GM06990 (cell line): Measurements from ENCODE around the gene ADGRA1.

Experiments
- DNase-seq: peaks from one replicate; pipeline ENCODE4 v3.0.0-alpha.2; 2011; ENCODE audit not compliant: insufficient read length; ENCODE audit errors: extremely low read depth
- H3K27me3 ChIP-seq: replicated peaks from 2 replicates; pipeline ENCODE4 v1.6.0; 2011; ENCODE audit warnings: low read length; ENCODE audit not compliant: control insufficient read depth, insufficient read depth
- H3K36me3 ChIP-seq: 2 replicates; pipeline ENCODE4 v1.5.1; 2011; ENCODE audit warnings: low read length; ENCODE audit not compliant: control insufficient read depth, insufficient read depth
- H3K4me3 ChIP-seq: replicated peaks from 2 replicates; pipeline ENCODE4 v1.5.1; 2011; ENCODE audit warnings: low read depth, mild to moderate bottlenecking, control low read depth, low read length
- CTCF ChIP-seq: IDR thresholded peaks from 2 replicates; pipeline ENCODE4 v1.5.1; 2011; ENCODE audit warnings: low read length, control low read depth, mild to moderate bottlenecking, inconsistent platforms; ENCODE audit not compliant: insufficient read depth, poor library complexity, severe bottlenecking

Gene ADGRA1

GRCh38 chr10:133058331-133059092 lies 29.2 kb upstream of the ADGRA1 start:
- H3K27me3 ChIP-seq = no peaks in the 10 kb centered on the region
- DNase-seq = no peak
- no peak for TF ChIP-seq CTCF
- no peaks in the 10 kb centered on the region for H3K36me3 ChIP-seq
- H3K4me3 ChIP-seq = no peak overlapping the region

GRCh38 chr10:133059093-133059470 lies 28.6 kb upstream of the ADGRA1 start:
- no peak for TF ChIP-seq CTCF
- DNase-seq = no peak
- Histone ChIP-seq H3K36me3 (no peaks in the 10 kb centered on the region), H3K27me3 (no peaks in the 10 kb centered on the region), H3K4me3 (no peak overlapping the region)

- no peaks in the 10 kb centered on the region for H3K27me3 ChIP-seq
- no peaks in the 10 kb centered on the region for H3K36me3 ChIP-seq
Measured at GRCh38 chr10:133059571-133059970, 28.2 kb upstream of the ADGRA1 start.

GRCh38 chr10:133060022-133060421 lies 27.7 kb upstream of the ADGRA1 start:
- Histone ChIP-seq H3K27me3 (no peaks in the 10 kb centered on the region), H3K4me3 (no peak overlapping the region), H3K36me3 (no peaks in the 10 kb centered on the region)
- no peak for DNase-seq
- TF ChIP-seq CTCF = no peak

More at GRCh38 chr10:133059571-133059970, 28.2 kb upstream of the ADGRA1 start:
- TF ChIP-seq CTCF = no peak
- H3K4me3 ChIP-seq = no peak overlapping the region
- no peak for DNase-seq

- Histone ChIP-seq H3K36me3 (no peaks in the 10 kb centered on the region), H3K27me3 (no peaks in the 10 kb centered on the region), H3K4me3 (no peak overlapping the region)
- no peak for TF ChIP-seq CTCF
- no peak for DNase-seq
Measured at GRCh38 chr10:133060466-133060865, 27.3 kb upstream of the ADGRA1 start.
